Superior temporal gyrus (tissue), 1 donor: ENCODE measurements around the gene SOWAHA.
"Not testable (repeated sequence)": the region's sequence is repeated elsewhere in the genome, so short reads cannot be mapped to it uniquely, and the experiment has no call there.

Experiments
- DNase-seq: peaks from one replicate; pipeline ENCODE4 v3.0.0-alpha.2; 2016; ENCODE audit errors: extremely low spot score

SOWAHA gene

GRCh38 chr5:132777209-132778069 lies 35.7 kb upstream of the SOWAHA start, which contains the start of gene SEPTIN8:
SEPTIN8 (minus strand) TSS chr5:132777239; CDS start chr5:132777137, 102 bp downstream.
- DNase-seq: peak; percentile 71

- no peak for DNase-seq
These were observed 35.0 kb upstream of the SOWAHA start for GRCh38 chr5:132778129-132778528.

- peak; percentile 64 for DNase-seq
These were observed 34.2 kb upstream of the SOWAHA start for GRCh38 chr5:132778856-132779255.

- DNase-seq: peak; percentile 95
These were observed 33.1 kb upstream of the SOWAHA start for GRCh38 chr5:132779961-132780360.

- DNase-seq: no peak
These were observed 32.5 kb upstream of the SOWAHA start for GRCh38 chr5:132780577-132780976.

- peak; percentile 28 for DNase-seq
These were observed 32.1 kb upstream of the SOWAHA start for GRCh38 chr5:132781029-132781428.

- DNase-seq: peak; percentile 33
These were observed 31.0 kb upstream of the SOWAHA start for GRCh38 chr5:132782101-132782500.

GRCh38 chr5:132785365-132785764 lies 27.7 kb upstream of the SOWAHA start:
- peak; percentile 42 for DNase-seq

- no peak for DNase-seq
These were observed 27.2 kb upstream of the SOWAHA start for GRCh38 chr5:132785864-132786263.

- no peak for DNase-seq
These were observed 26.0 kb upstream of the SOWAHA start for GRCh38 chr5:132787076-132787475.

GRCh38 chr5:132788508-132788907 lies 24.6 kb upstream of the SOWAHA start:
- no peak for DNase-seq

- DNase-seq: no peak
These were observed 23.9 kb upstream of the SOWAHA start for GRCh38 chr5:132788990-132789886.

- peak; percentile 28 for DNase-seq
These were observed 22.8 kb upstream of the SOWAHA start for GRCh38 chr5:132790201-132790865.

GRCh38 chr5:132791026-132791425 lies 22.1 kb upstream of the SOWAHA start:
- no peak for DNase-seq

- peak; percentile 87 for DNase-seq
These were observed 15.5 kb upstream of the SOWAHA start for GRCh38 chr5:132797651-132798050.

GRCh38 chr5:132799392-132799791 lies 13.7 kb upstream of the SOWAHA start:
- no peak for DNase-seq

- peak; percentile 95 for DNase-seq
These were observed 12.6 kb upstream of the SOWAHA start for GRCh38 chr5:132800545-132800944.

GRCh38 chr5:132802044-132802684 lies 10.9 kb upstream of the SOWAHA start:
- DNase-seq: peak; percentile 34

- DNase-seq: not testable (repeated sequence)
These were observed 10.4 kb upstream of the SOWAHA start for GRCh38 chr5:132802685-132803066.

- DNase-seq: not testable (repeated sequence)
These were observed 8.9 kb upstream of the SOWAHA start for GRCh38 chr5:132804219-132804618.

- not testable (repeated sequence) for DNase-seq
These were observed 7.2 kb upstream of the SOWAHA start for GRCh38 chr5:132805872-132806271.
